ENCODE results near the gene CNOT9. TPM values are rescaled to one million over a fixed set of nuclear protein-coding genes. Genes with fewer than 3 reads are reported as not detected.

Gene CNOT9
- total RNA-seq, 2 donors from 2014 or later: 64.2 to 65.6 TPM

DNA sequence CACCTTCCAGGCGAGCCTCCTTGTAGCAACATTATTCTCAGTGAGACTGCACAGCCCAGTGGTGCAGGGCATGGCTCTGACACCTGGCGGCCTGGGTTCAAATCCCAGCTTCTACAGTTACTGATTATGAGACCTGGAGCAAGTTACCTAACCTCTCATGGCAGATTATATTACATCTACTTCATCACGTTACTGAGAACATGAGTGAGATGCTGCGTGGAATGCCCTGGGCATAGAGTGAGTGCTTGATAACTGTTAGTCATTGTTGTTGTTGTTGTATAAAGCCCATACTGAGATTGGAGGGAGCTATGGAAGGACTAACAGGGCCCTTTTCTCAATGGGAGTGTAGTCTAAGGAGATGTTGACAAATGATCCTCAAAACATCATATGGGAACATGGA lies 57.7 kb downstream of the CNOT9 start:
- 93 to 100% methylated on average over 1 to 4 of the region's 4 CpGs for WGBS, 2 experiments (ENCODE audit: insufficient coverage in 1 of 2, insufficient read length in 1 of 2)
- Mint-ChIP-seq H3K4me3 (no peak overlapping the region), H3K9me3 (no peaks in the 10 kb centered on the region), H3K27me3 (ENCODE audit: insufficient read depth) (peaks cover 6% of the 10 kb centered on the region), H3K27ac (no peak overlapping the region), H3K4me1 (peaks cover 9% of the 10 kb centered on the region), H3K36me3 (ENCODE audit: low read depth) (no peaks in the 10 kb centered on the region)
- Histone ChIP-seq H3K36me3 (ENCODE audit: control insufficient read depth, insufficient read depth, low read length) (no peaks in the 10 kb centered on the region), H3K27ac (ENCODE audit: low read depth, low read length) (no peak overlapping the region), H3K27me3 (ENCODE audit: control insufficient read depth, insufficient read depth, low read length, poor library complexity, severe bottlenecking) (no peaks in the 10 kb centered on the region), H3K9ac (ENCODE audit: extremely low read depth, low read length, poor library complexity, severe bottlenecking) (no peak overlapping the region), H3K4me1 (ENCODE audit: control insufficient read depth, insufficient read depth, low read length) (peaks cover 2% of the 10 kb centered on the region), H3K9me3 (ENCODE audit: control insufficient read depth, low read length) (no peaks in the 10 kb centered on the region), H3K4me3 (ENCODE audit: low read length) (no peak overlapping the region)
- DNase-seq: no peak
- TF ChIP-seq, protein P1, sequence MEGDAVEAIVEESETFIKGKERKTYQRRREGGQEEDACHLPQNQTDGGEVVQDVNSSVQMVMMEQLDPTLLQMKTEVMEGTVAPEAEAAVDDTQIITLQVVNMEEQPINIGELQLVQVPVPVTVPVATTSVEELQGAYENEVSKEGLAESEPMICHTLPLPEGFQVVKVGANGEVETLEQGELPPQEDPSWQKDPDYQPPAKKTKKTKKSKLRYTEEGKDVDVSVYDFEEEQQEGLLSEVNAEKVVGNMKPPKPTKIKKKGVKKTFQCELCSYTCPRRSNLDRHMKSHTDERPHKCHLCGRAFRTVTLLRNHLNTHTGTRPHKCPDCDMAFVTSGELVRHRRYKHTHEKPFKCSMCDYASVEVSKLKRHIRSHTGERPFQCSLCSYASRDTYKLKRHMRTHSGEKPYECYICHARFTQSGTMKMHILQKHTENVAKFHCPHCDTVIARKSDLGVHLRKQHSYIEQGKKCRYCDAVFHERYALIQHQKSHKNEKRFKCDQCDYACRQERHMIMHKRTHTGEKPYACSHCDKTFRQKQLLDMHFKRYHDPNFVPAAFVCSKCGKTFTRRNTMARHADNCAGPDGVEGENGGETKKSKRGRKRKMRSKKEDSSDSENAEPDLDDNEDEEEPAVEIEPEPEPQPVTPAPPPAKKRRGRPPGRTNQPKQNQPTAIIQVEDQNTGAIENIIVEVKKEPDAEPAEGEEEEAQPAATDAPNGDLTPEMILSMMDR (conservative IDR thresholded peaks at IDR 0.05): no peak

DNA sequence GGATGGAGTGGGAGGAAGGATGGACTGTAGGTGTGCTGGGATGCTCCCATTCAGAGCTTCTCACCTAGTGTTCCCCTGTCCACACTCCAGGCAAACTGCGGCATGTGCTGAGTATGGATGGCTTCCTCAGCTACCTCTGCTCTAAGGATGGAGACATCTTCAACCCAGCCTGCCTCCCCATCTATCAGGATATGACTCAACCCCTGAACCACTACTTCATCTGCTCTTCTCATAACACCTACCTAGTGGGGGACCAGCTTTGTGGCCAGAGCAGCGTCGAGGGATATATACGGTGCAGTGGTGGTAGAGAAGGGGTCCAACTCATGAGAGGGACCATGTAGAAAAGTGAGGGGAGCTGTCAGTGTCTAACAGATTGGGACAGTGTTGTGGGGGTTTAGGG lies 59.3 kb downstream of the CNOT9 start:
- TF ChIP-seq, protein P1 (conservative IDR thresholded peaks at IDR 0.05): no peak
- Histone ChIP-seq H3K4me3 (ENCODE audit: low read length) (no peak overlapping the region), H3K27ac (ENCODE audit: low read depth, low read length) (no peak overlapping the region), H3K36me3 (ENCODE audit: control insufficient read depth, insufficient read depth, low read length) (no peaks in the 10 kb centered on the region), H3K9me3 (ENCODE audit: control insufficient read depth, low read length) (no peaks in the 10 kb centered on the region), H3K4me1 (ENCODE audit: control insufficient read depth, insufficient read depth, low read length) (no peaks in the 10 kb centered on the region), H3K9ac (ENCODE audit: extremely low read depth, low read length, poor library complexity, severe bottlenecking) (no peak overlapping the region), H3K27me3 (ENCODE audit: control insufficient read depth, insufficient read depth, low read length, poor library complexity, severe bottlenecking) (no peaks in the 10 kb centered on the region)
- Mint-ChIP-seq H3K4me1 (peaks cover 2% of the 10 kb centered on the region), H3K36me3 (ENCODE audit: low read depth) (no peaks in the 10 kb centered on the region), H3K27me3 (ENCODE audit: insufficient read depth) (peaks cover 6% of the 10 kb centered on the region), H3K4me3 (no peak overlapping the region), H3K27ac (no peak overlapping the region), H3K9me3 (no peaks in the 10 kb centered on the region)
- no peak for DNase-seq
- WGBS, 2 experiments (ENCODE audit: insufficient coverage in 1 of 2, insufficient read length in 1 of 2): 97 to 100% methylated on average over 1 to 4 of the region's 4 CpGs

DNA sequence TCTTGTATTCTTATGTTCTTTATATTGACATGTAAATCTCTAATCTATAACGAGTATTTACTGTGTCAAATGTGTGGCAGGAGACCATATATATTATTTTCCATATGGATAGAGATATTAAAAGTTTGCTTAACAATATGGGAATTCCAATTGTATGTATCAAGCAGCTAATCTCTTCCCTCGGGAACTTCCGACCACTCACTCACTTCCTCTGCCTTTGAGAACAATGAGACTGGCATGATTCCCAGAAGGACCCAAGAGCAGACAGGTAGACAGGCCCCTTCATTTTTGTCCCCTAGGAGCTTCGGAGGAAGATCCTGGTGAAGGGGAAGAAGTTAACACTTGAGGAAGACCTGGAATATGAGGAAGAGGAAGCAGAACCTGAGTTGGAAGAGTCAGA lies 63.2 kb downstream of the CNOT9 start:
- Histone ChIP-seq H3K9me3 (ENCODE audit: control insufficient read depth, low read length) (no peaks in the 10 kb centered on the region), H3K9ac (ENCODE audit: extremely low read depth, low read length, poor library complexity, severe bottlenecking) (no peak overlapping the region), H3K4me3 (ENCODE audit: low read length) (no peak overlapping the region), H3K27me3 (ENCODE audit: control insufficient read depth, insufficient read depth, low read length, poor library complexity, severe bottlenecking) (no peaks in the 10 kb centered on the region), H3K4me1 (ENCODE audit: control insufficient read depth, insufficient read depth, low read length) (peaks cover 7% of the 10 kb centered on the region), H3K27ac (ENCODE audit: low read depth, low read length) (no peak overlapping the region), H3K36me3 (ENCODE audit: control insufficient read depth, insufficient read depth, low read length) (peaks cover 32% of the 10 kb centered on the region)
- 80 to 92% methylated on average over 3 of the region's 4 CpGs for WGBS, 2 experiments (ENCODE audit: insufficient coverage in 1 of 2, insufficient read length in 1 of 2)
- no peak for DNase-seq
- Mint-ChIP-seq H3K27ac (no peak overlapping the region), H3K9me3 (no peaks in the 10 kb centered on the region), H3K36me3 (ENCODE audit: low read depth) (peaks cover 26% of the 10 kb centered on the region), H3K4me1 (no peaks in the 10 kb centered on the region), H3K4me3 (no peak overlapping the region), H3K27me3 (ENCODE audit: insufficient read depth) (peaks cover 6% of the 10 kb centered on the region)
- TF ChIP-seq, protein P1 (conservative IDR thresholded peaks at IDR 0.05): no peak
